ENCODE data around the gene TRIM71. TPM values are rescaled to one million over a fixed set of nuclear protein-coding genes. Genes with fewer than 3 reads are reported as not detected.

TRIM71 gene
- total RNA-seq, 1 experiment from 2014 or later, result 274 TPM

DNA sequence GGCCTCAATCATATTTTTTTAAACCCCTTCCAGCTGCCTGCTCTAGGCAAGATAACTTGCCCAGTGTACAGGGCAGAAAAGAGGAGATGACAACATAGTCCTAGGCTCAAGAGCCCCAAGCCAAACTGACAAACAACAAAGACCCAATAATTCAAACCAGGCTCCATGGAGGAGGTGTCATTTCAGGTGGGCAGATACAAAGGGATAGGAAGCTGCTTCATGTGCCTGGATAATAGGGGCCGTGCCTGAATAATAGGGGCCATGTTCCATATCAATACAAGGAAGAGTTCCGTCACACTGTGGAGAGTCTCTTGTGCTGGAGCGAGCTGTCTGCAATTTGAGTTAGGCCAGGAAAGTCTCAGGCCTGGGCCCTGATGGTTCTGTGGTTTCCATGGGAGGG lies 35.4 kb upstream of the TRIM71 start:
- POLR2A ChIA-PET, result interaction anchor here (1.0 to 3.4 kb wide), 4 partner anchors 31 to 87 kb away, joined by 6 to 34 read pairs (median 12); partner anchors contain the start of gene TRIM71
- DNase-seq (ENCODE audit: low spot score), result no peak
- H3K4me1 Mint-ChIP-seq, result peaks cover 52% of the 10 kb centered on the region

DNA sequence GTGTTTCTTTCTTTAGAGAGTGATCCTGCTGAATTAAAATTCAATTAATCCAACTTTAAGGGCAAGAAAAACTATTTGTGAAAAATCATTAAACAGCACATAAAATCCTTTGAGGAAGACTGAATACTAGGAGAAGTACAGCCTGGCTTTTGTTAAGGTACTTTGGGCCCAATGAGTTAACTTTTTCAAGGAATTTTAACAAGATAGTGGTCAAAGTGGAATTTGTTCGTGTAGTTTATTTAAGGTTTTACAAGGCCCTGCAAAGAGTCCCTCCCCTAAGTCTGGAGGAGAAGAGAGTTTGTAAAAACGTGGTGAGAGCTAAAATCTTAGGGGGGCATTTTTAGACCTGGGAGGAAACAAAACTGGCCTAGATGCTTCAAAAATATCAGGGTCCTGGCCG lies 26.0 kb upstream of the TRIM71 start:
- Mint-ChIP-seq H3K36me3 (peaks cover 12% of the 10 kb centered on the region), H3K27ac (no peak overlapping the region), H3K9me3 (peaks cover 13% of the 10 kb centered on the region), H3K27me3 (ENCODE audit: low read depth) (peaks cover 4% of the 10 kb centered on the region; the same call in 1 of the 2 replicates), H3K4me1 (peaks cover 45% of the 10 kb centered on the region), H3K4me3 (no peak overlapping the region)
- DNase-seq (ENCODE audit: low spot score) (no peak), ATAC-seq (no peak)
- CTCF ChIA-PET, result no interaction called here
- POLR2A ChIA-PET, result interaction anchor here (1.5 kb wide), 1 partner anchor 57 kb away, joined by 5 read pairs; no protein-coding TSS in a partner anchor
- TF ChIP-seq, protein P1, sequence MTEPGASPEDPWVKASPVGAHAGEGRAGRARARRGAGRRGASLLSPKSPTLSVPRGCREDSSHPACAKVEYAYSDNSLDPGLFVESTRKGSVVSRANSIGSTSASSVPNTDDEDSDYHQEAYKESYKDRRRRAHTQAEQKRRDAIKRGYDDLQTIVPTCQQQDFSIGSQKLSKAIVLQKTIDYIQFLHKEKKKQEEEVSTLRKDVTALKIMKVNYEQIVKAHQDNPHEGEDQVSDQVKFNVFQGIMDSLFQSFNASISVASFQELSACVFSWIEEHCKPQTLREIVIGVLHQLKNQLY (CRISPR knock-in tag; IDR thresholded peaks at IDR 0.05), result no peak
- no peak for TF ChIP-seq RORB (CRISPR knock-in tag; IDR thresholded peaks at IDR 0.05)
- TF ChIP-seq IRF2 (CRISPR knock-in tag; IDR thresholded peaks at IDR 0.05; ENCODE audit: borderline replicate concordance, low read depth), result no peak
- TF ChIP-seq, protein P2, sequence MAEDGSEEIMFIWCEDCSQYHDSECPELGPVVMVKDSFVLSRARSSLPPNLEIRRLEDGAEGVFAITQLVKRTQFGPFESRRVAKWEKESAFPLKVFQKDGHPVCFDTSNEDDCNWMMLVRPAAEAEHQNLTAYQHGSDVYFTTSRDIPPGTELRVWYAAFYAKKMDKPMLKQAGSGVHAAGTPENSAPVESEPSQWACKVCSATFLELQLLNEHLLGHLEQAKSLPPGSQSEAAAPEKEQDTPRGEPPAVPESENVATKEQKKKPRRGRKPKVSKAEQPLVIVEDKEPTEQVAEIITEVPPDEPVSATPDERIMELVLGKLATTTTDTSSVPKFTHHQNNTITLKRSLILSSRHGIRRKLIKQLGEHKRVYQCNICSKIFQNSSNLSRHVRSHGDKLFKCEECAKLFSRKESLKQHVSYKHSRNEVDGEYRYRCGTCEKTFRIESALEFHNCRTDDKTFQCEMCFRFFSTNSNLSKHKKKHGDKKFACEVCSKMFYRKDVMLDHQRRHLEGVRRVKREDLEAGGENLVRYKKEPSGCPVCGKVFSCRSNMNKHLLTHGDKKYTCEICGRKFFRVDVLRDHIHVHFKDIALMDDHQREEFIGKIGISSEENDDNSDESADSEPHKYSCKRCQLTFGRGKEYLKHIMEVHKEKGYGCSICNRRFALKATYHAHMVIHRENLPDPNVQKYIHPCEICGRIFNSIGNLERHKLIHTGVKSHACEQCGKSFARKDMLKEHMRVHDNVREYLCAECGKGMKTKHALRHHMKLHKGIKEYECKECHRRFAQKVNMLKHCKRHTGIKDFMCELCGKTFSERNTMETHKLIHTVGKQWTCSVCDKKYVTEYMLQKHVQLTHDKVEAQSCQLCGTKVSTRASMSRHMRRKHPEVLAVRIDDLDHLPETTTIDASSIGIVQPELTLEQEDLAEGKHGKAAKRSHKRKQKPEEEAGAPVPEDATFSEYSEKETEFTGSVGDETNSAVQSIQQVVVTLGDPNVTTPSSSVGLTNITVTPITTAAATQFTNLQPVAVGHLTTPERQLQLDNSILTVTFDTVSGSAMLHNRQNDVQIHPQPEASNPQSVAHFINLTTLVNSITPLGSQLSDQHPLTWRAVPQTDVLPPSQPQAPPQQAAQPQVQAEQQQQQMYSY (CRISPR knock-in tag; IDR thresholded peaks at IDR 0.05), result no peak
- no peak for TF ChIP-seq ZNF317 (CRISPR knock-in tag; IDR thresholded peaks at IDR 0.05; ENCODE audit: borderline replicate concordance, low read depth)
- no peak for TF ChIP-seq ZNF416 (CRISPR knock-in tag; IDR thresholded peaks at IDR 0.05)
- TF ChIP-seq, protein P3, sequence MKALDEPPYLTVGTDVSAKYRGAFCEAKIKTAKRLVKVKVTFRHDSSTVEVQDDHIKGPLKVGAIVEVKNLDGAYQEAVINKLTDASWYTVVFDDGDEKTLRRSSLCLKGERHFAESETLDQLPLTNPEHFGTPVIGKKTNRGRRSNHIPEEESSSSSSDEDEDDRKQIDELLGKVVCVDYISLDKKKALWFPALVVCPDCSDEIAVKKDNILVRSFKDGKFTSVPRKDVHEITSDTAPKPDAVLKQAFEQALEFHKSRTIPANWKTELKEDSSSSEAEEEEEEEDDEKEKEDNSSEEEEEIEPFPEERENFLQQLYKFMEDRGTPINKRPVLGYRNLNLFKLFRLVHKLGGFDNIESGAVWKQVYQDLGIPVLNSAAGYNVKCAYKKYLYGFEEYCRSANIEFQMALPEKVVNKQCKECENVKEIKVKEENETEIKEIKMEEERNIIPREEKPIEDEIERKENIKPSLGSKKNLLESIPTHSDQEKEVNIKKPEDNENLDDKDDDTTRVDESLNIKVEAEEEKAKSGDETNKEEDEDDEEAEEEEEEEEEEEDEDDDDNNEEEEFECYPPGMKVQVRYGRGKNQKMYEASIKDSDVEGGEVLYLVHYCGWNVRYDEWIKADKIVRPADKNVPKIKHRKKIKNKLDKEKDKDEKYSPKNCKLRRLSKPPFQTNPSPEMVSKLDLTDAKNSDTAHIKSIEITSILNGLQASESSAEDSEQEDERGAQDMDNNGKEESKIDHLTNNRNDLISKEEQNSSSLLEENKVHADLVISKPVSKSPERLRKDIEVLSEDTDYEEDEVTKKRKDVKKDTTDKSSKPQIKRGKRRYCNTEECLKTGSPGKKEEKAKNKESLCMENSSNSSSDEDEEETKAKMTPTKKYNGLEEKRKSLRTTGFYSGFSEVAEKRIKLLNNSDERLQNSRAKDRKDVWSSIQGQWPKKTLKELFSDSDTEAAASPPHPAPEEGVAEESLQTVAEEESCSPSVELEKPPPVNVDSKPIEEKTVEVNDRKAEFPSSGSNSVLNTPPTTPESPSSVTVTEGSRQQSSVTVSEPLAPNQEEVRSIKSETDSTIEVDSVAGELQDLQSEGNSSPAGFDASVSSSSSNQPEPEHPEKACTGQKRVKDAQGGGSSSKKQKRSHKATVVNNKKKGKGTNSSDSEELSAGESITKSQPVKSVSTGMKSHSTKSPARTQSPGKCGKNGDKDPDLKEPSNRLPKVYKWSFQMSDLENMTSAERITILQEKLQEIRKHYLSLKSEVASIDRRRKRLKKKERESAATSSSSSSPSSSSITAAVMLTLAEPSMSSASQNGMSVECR (CRISPR knock-in tag; IDR thresholded peaks at IDR 0.05; ENCODE audit: borderline replicate concordance), result no peak
- TF ChIP-seq, protein P4, sequence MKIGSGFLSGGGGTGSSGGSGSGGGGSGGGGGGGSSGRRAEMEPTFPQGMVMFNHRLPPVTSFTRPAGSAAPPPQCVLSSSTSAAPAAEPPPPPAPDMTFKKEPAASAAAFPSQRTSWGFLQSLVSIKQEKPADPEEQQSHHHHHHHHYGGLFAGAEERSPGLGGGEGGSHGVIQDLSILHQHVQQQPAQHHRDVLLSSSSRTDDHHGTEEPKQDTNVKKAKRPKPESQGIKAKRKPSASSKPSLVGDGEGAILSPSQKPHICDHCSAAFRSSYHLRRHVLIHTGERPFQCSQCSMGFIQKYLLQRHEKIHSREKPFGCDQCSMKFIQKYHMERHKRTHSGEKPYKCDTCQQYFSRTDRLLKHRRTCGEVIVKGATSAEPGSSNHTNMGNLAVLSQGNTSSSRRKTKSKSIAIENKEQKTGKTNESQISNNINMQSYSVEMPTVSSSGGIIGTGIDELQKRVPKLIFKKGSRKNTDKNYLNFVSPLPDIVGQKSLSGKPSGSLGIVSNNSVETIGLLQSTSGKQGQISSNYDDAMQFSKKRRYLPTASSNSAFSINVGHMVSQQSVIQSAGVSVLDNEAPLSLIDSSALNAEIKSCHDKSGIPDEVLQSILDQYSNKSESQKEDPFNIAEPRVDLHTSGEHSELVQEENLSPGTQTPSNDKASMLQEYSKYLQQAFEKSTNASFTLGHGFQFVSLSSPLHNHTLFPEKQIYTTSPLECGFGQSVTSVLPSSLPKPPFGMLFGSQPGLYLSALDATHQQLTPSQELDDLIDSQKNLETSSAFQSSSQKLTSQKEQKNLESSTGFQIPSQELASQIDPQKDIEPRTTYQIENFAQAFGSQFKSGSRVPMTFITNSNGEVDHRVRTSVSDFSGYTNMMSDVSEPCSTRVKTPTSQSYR (CRISPR knock-in tag; IDR thresholded peaks at IDR 0.05), result no peak
- TF ChIP-seq, protein P5, sequence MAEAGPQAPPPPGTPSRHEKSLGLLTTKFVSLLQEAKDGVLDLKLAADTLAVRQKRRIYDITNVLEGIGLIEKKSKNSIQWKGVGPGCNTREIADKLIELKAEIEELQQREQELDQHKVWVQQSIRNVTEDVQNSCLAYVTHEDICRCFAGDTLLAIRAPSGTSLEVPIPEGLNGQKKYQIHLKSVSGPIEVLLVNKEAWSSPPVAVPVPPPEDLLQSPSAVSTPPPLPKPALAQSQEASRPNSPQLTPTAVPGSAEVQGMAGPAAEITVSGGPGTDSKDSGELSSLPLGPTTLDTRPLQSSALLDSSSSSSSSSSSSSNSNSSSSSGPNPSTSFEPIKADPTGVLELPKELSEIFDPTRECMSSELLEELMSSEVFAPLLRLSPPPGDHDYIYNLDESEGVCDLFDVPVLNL (CRISPR knock-in tag; IDR thresholded peaks at IDR 0.05; ENCODE audit: borderline replicate concordance, low read depth), result no peak
- no peak for TF ChIP-seq ZBTB21 (CRISPR knock-in tag; IDR thresholded peaks at IDR 0.05; ENCODE audit: borderline replicate concordance)
- TF ChIP-seq MXD4 (CRISPR knock-in tag; IDR thresholded peaks at IDR 0.05; ENCODE audit: borderline replicate concordance), result no peak

More for the DNA sequence above, 35.4 kb upstream of the TRIM71 start:
- H3K27ac Mint-ChIP-seq, result peak overlapping the region; percentile 91
- no peak for TF ChIP-seq NR2C2 (CRISPR knock-in tag; IDR thresholded peaks at IDR 0.05)
- TF ChIP-seq GABPB1 (CRISPR knock-in tag; IDR thresholded peaks at IDR 0.05), result no peak
- 0 out of 2 replicates have a peak, but pooled peaks have one; percentile 13 for TF ChIP-seq ZNF121 (CRISPR knock-in tag; IDR thresholded peaks at IDR 0.05)
- TF ChIP-seq, protein P6, sequence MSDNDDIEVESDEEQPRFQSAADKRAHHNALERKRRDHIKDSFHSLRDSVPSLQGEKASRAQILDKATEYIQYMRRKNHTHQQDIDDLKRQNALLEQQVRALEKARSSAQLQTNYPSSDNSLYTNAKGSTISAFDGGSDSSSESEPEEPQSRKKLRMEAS (CRISPR knock-in tag; IDR thresholded peaks at IDR 0.05), result peak; percentile 42; the same call in 1 of the 2 replicates
- TF ChIP-seq, protein P7, sequence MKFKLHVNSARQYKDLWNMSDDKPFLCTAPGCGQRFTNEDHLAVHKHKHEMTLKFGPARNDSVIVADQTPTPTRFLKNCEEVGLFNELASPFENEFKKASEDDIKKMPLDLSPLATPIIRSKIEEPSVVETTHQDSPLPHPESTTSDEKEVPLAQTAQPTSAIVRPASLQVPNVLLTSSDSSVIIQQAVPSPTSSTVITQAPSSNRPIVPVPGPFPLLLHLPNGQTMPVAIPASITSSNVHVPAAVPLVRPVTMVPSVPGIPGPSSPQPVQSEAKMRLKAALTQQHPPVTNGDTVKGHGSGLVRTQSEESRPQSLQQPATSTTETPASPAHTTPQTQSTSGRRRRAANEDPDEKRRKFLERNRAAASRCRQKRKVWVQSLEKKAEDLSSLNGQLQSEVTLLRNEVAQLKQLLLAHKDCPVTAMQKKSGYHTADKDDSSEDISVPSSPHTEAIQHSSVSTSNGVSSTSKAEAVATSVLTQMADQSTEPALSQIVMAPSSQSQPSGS (CRISPR knock-in tag; IDR thresholded peaks at IDR 0.05; ENCODE audit: borderline replicate concordance, low read depth), result no peak
- TF ChIP-seq ETV6 (CRISPR knock-in tag; IDR thresholded peaks at IDR 0.05), result 0 out of 2 replicates have a peak, but pooled peaks have one; percentile 16
- no peak for TF ChIP-seq TP53 (CRISPR knock-in tag; IDR thresholded peaks at IDR 0.05)
- no peak for TF ChIP-seq NFYB (CRISPR knock-in tag; conservative IDR thresholded peaks at IDR 0.05; ENCODE audit: low read depth)
- no peak for TF ChIP-seq PRRX2 (CRISPR knock-in tag; IDR thresholded peaks at IDR 0.05)
- TF ChIP-seq, protein P8, sequence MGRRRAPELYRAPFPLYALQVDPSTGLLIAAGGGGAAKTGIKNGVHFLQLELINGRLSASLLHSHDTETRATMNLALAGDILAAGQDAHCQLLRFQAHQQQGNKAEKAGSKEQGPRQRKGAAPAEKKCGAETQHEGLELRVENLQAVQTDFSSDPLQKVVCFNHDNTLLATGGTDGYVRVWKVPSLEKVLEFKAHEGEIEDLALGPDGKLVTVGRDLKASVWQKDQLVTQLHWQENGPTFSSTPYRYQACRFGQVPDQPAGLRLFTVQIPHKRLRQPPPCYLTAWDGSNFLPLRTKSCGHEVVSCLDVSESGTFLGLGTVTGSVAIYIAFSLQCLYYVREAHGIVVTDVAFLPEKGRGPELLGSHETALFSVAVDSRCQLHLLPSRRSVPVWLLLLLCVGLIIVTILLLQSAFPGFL (CRISPR knock-in tag; IDR thresholded peaks at IDR 0.05; ENCODE audit: borderline replicate concordance), result no peak
- no peaks in the 10 kb centered on the region; the same call in 1 of the 2 replicates for H3K27me3 Mint-ChIP-seq (ENCODE audit: low read depth)
- peak overlapping the region; percentile 54 for H3K4me3 Mint-ChIP-seq
- H3K36me3 Mint-ChIP-seq, result peaks cover 4% of the 10 kb centered on the region
- CTCF ChIA-PET, result interaction anchor here (1.4 to 3.6 kb wide), 4 partner anchors 32 to 273 kb away, joined by 3 to 28 read pairs (median 10); no protein-coding TSS in a partner anchor
- H3K9me3 Mint-ChIP-seq, result no peaks in the 10 kb centered on the region
- no peak for ATAC-seq
